ENCODE results near the gene ATAD3C. TPM values are rescaled to one million over a fixed set of nuclear protein-coding genes. Genes with fewer than 3 reads are reported as not detected.

The ATAD3C gene
- total and polyA plus RNA-seq, 2 of the 4 experiments (the other 2 are of a cell fraction): not detected

- intact Hi-C loops (cut with micrococcal nuclease): no loop called here
Measured at GRCh38 chr1:1461721-1462317, 12.3 kb downstream of the ATAD3C start.

More at GRCh38 chr1:1461721-1462317, 12.3 kb downstream of the ATAD3C start:
- no peak for ATAC-seq (ENCODE audit: low read depth)
- no peaks in the 10 kb centered on the region for H3K36me3 ChIP-seq (ENCODE audit: control insufficient read depth, insufficient read depth, low read length)
- no peak overlapping the region for H2BK5ac ChIP-seq (ENCODE audit: low read depth, low read length, poor library complexity, severe bottlenecking)
- H2BK20ac ChIP-seq (ENCODE audit: low read depth, low read length): no peak overlapping the region
- ChIA-PET POLR2A (ENCODE audit: unreplicated experiment) (no interaction called here), CTCF (no interaction called here)
- H3K14ac ChIP-seq (replicated peaks; ENCODE audit: low read depth, low read length): no peak overlapping the region
- WGBS, 2 experiments (ENCODE audit: extremely low coverage in 2 of 2, insufficient read length in 1 of 2): 62% methylated on average over 13 of the region's 18 CpGs; no CpG with 5 or more reads in 1 of the 2 experiments
- no peak overlapping the region for H4K5ac ChIP-seq (ENCODE audit: low read depth, low read length)
- H3K9ac ChIP-seq (ENCODE audit: low read depth, low read length): no peak overlapping the region
- H4K8ac ChIP-seq (ENCODE audit: low read depth in 2 of 2, low read length in 2 of 2): no peak overlapping the region
- peak overlapping the region; percentile 33 for H2AFZ ChIP-seq (replicated peaks; ENCODE audit: low read length, poor library complexity)
- TF ChIP-seq SMC3 (IDR thresholded peaks at IDR 0.05; ENCODE audit: low read depth, low read length): no peak
- no peak for TF ChIP-seq USF2 (IDR thresholded peaks at IDR 0.05; ENCODE audit: low read depth, low read length)
- TF ChIP-seq CEBPB (IDR thresholded peaks at IDR 0.05; ENCODE audit: low read depth, low read length): no peak
- no peak for TF ChIP-seq MXI1 (IDR thresholded peaks at IDR 0.05; ENCODE audit: borderline replicate concordance, low read depth, low read length)
- no peak for TF ChIP-seq POLR2A (IDR thresholded peaks at IDR 0.05; ENCODE audit: low read depth, low read length)
- no peak for TF ChIP-seq CHD1 (IDR thresholded peaks at IDR 0.05; ENCODE audit: low read depth, low read length)
- TF ChIP-seq MAFK (IDR thresholded peaks at IDR 0.05; ENCODE audit: low read depth, low read length): no peak
- no peak for TF ChIP-seq RFX5 (IDR thresholded peaks at IDR 0.05; ENCODE audit: low read depth, low read length)
- no peak for TF ChIP-seq NFE2L2 (IDR thresholded peaks at IDR 0.05; ENCODE audit: low read depth, low read length)
- in situ Hi-C loops (cut with MboI; ENCODE audit: low sequenced_read_pairs): no loop called here
- H3K9me1 ChIP-seq (ENCODE audit: insufficient read depth, low read length): no peaks in the 10 kb centered on the region
- no peak overlapping the region for H3K56ac ChIP-seq (ENCODE audit: extremely low read depth, insufficient read depth, low read length)
- no peak overlapping the region for H2AK9ac ChIP-seq (replicated peaks; ENCODE audit: low read depth, low read length, poor library complexity)
- no peak overlapping the region for H3K23ac ChIP-seq (ENCODE audit: low read depth, low read length)
- H2BK120ac ChIP-seq (ENCODE audit: low read depth, low read length): no peak overlapping the region
- no peak overlapping the region for H3K4me3 ChIP-seq (ENCODE audit: insufficient read depth, low read depth, low read length)
- H3K79me1 ChIP-seq (ENCODE audit: low read depth in 1 of 2, low read length in 2 of 2): no peaks in the 10 kb centered on the region
- dilution Hi-C loops (cut with HindIII; ENCODE audit: low sequenced_read_pairs, unreplicated experiment): no loop called here
- no peak overlapping the region for H4K91ac ChIP-seq (ENCODE audit: insufficient read depth, low read depth, low read length)
- H3K4ac ChIP-seq (ENCODE audit: low read depth, low read length): no peak overlapping the region
- H3K27me3 ChIP-seq (ENCODE audit: control insufficient read depth, insufficient read depth, low read length): no peaks in the 10 kb centered on the region
- H3K4me1 ChIP-seq (ENCODE audit: control insufficient read depth, insufficient read depth, low read length): no peaks in the 10 kb centered on the region
- no peak overlapping the region for H2BK15ac ChIP-seq (ENCODE audit: low read depth, low read length)
- H4K20me1 ChIP-seq (ENCODE audit: insufficient read depth, low read length): no peaks in the 10 kb centered on the region
- H3K27ac ChIP-seq (ENCODE audit: insufficient read depth, low read length): no peak overlapping the region
- no peak overlapping the region for H3K4me2 ChIP-seq (ENCODE audit: low read depth, low read length)
- DNase-seq: no peak
- no peak overlapping the region for H3K18ac ChIP-seq (ENCODE audit: low read depth, low read length)
- no peak overlapping the region for H2AK5ac ChIP-seq (ENCODE audit: low read depth, low read length)
- BruUV-seq (replicated peaks): no TSS peak
- no peaks in the 10 kb centered on the region for H3K9me3 ChIP-seq (ENCODE audit: control insufficient read depth, insufficient read depth, low read length)
